MM.1S (cell line): ENCODE data around the gene MBD5.

Source experiments
- EZH2 ChIP-seq: fragments of 300-600 bp; sonication (generic); optimal IDR thresholded peaks from 2 replicates; pipeline ENCODE3; 2017; ENCODE audit warnings: low read depth, mild to moderate bottlenecking, antibody characterized with exemption, low read length, mixed read lengths
- EZH2phosphoT487 ChIP-seq: fragments of 300-600 bp; sonication (generic); IDR thresholded peaks from 2 replicates; pipeline ENCODE4 v1.6.1; 2018; ENCODE audit warnings: antibody characterized with exemption, low read length

GRCh38 chr2:148165975-148166374, 145.1 kb downstream of the MBD5 start:
- TF ChIP-seq EZH2 (no peak), EZH2phosphoT487 (no peak)
